Measurements from ENCODE around the gene PRKCH.

GRCh38 chr14:61284001-61284400, 37.4 kb upstream of the PRKCH start:
- TF ChIP-seq CTCF (IDR thresholded peaks at IDR 0.05): no peak
- TF ChIP-seq POLR2A (IDR thresholded peaks at IDR 0.05): no peak

All from esophagus squamous epithelium (tissue), 4 donors.